HEK293 (cell line): ENCODE data around the gene PREB.

Experiments used
- GLIS1 ChIP-seq: fragments of 450-650 bp; formaldehyde crosslinking; IDR thresholded peaks from 2 replicates; pipeline ENCODE4 v1.5.1; 2016; ENCODE audit warnings: missing biosample characterization, missing genetic modification characterization
- HOXA7 ChIP-seq: sonication (generic); formaldehyde crosslinking; IDR thresholded peaks from 2 replicates; pipeline ENCODE4 v1.8.1; 2022; ENCODE audit warnings: missing genetic modification reagents, borderline replicate concordance
- HOXD13 ChIP-seq: sonication (generic); formaldehyde crosslinking; IDR thresholded peaks from 2 replicates; pipeline ENCODE4 v1.8.0; 2022; ENCODE audit warnings: missing genetic modification reagents, borderline replicate concordance
- IKZF3 ChIP-seq: fragments of 450-650 bp; IDR thresholded peaks from 2 replicates; pipeline ENCODE4 v1.5.0; 2018; ENCODE audit warnings: missing biosample characterization, mild to moderate bottlenecking, missing genetic modification characterization, moderate library complexity
- KLF10 ChIP-seq: fragments of 450-650 bp; IDR thresholded peaks from 2 replicates; pipeline ENCODE4 v1.5.1; 2018; ENCODE audit warnings: missing biosample characterization, mild to moderate bottlenecking, missing genetic modification characterization
- RBAK ChIP-seq: fragments of 450-650 bp; formaldehyde crosslinking; IDR thresholded peaks from 2 replicates; pipeline ENCODE4 v1.5.1; 2016; ENCODE audit warnings: missing biosample characterization, missing genetic modification characterization
- SCRT1 ChIP-seq: fragments of 450-650 bp; formaldehyde crosslinking; IDR thresholded peaks from 2 replicates; pipeline ENCODE4 v1.5.1; 2016; ENCODE audit warnings: missing biosample characterization, missing genetic modification characterization, borderline replicate concordance
- SP3 ChIP-seq: fragments of 450-650 bp; formaldehyde crosslinking; IDR thresholded peaks from 2 replicates; pipeline ENCODE4 v1.5.1; 2016; ENCODE audit warnings: missing biosample characterization, missing genetic modification characterization
- TCF7L2 ChIP-seq: IDR thresholded peaks from 2 replicates; pipeline ENCODE4 v1.6.1; 2011; ENCODE audit warnings: low read depth, mild to moderate bottlenecking, inconsistent platforms, low read length, moderate library complexity, borderline replicate concordance
- WT1 ChIP-seq: fragments of 450-650 bp; formaldehyde crosslinking; IDR thresholded peaks from 2 replicates; pipeline ENCODE4 v1.5.1; 2016; ENCODE audit warnings: missing biosample characterization, missing genetic modification characterization
- ZBTB21 ChIP-seq: fragments of 450-650 bp; formaldehyde crosslinking; IDR thresholded peaks from 2 replicates; pipeline ENCODE4 v1.5.1; 2017; ENCODE audit warnings: missing biosample characterization, missing genetic modification characterization
- ZBTB48 ChIP-seq: fragments of 450-650 bp; formaldehyde crosslinking; IDR thresholded peaks from 2 replicates; pipeline ENCODE4 v1.5.1; 2016; ENCODE audit warnings: missing biosample characterization, missing genetic modification characterization
- ZNF112 ChIP-seq: fragments of 450-650 bp; formaldehyde crosslinking; IDR thresholded peaks from 2 replicates; pipeline ENCODE4 v1.5.0; 2017; ENCODE audit warnings: missing biosample characterization, missing genetic modification characterization
- ZNF157 ChIP-seq: fragments of 450-650 bp; formaldehyde crosslinking; IDR thresholded peaks from 2 replicates; pipeline ENCODE4 v1.5.1; 2016; ENCODE audit warnings: missing biosample characterization, missing genetic modification characterization
- ZNF221 ChIP-seq: fragments of 450-650 bp; formaldehyde crosslinking; IDR thresholded peaks from 2 replicates; pipeline ENCODE4 v1.5.1; 2017; ENCODE audit warnings: missing biosample characterization, missing genetic modification characterization, borderline replicate concordance
- ZNF324 ChIP-seq: fragments of 450-650 bp; formaldehyde crosslinking; IDR thresholded peaks from 2 replicates; pipeline ENCODE4 v1.5.1; 2016; ENCODE audit warnings: missing biosample characterization, missing genetic modification characterization
- ZNF350 ChIP-seq: fragments of 450-650 bp; formaldehyde crosslinking; IDR thresholded peaks from 2 replicates; pipeline ENCODE4 v1.5.0; 2017; ENCODE audit warnings: missing biosample characterization, mild to moderate bottlenecking, missing genetic modification characterization
- ZNF366 ChIP-seq: fragments of 450-650 bp; formaldehyde crosslinking; conservative IDR thresholded peaks from 2 replicates; pipeline ENCODE4 v1.5.1; 2016; ENCODE audit warnings: missing biosample characterization, missing genetic modification characterization
- ZNF529 ChIP-seq: fragments of 450-650 bp; formaldehyde crosslinking; IDR thresholded peaks from 2 replicates; pipeline ENCODE4 v1.5.1; 2017; ENCODE audit warnings: missing genetic modification characterization, missing biosample characterization; ENCODE audit not compliant: insufficient replicate concordance
- ZNF555 ChIP-seq: fragments of 450-650 bp; formaldehyde crosslinking; conservative IDR thresholded peaks from 2 replicates; pipeline ENCODE4 v1.5.1; 2017; ENCODE audit warnings: missing biosample characterization, mild to moderate bottlenecking, missing genetic modification characterization, inconsistent platforms
- ZNF571 ChIP-seq: fragments of 450-650 bp; formaldehyde crosslinking; IDR thresholded peaks from 2 replicates; pipeline ENCODE4 v1.5.0; 2017; ENCODE audit warnings: missing biosample characterization, missing genetic modification characterization
- ZNF629 ChIP-seq: fragments of 450-650 bp; formaldehyde crosslinking; IDR thresholded peaks from 2 replicates; pipeline ENCODE4 v1.5.1; 2017; ENCODE audit warnings: missing biosample characterization, missing genetic modification characterization
- ZNF747 ChIP-seq: fragments of 450-650 bp; formaldehyde crosslinking; IDR thresholded peaks from 2 replicates; pipeline ENCODE4 v1.5.1; 2016; ENCODE audit warnings: missing biosample characterization, missing genetic modification characterization
- ZNF76 ChIP-seq: fragments of 450-650 bp; formaldehyde crosslinking; IDR thresholded peaks from 2 replicates; pipeline ENCODE4; 2016; ENCODE audit warnings: low read depth, missing biosample characterization, missing genetic modification characterization, borderline replicate concordance
- TF ChIP-seq, protein P1 (sequence below): fragments of 450-650 bp; formaldehyde crosslinking; IDR thresholded peaks from 2 replicates; pipeline ENCODE4 v1.5.1; 2016; ENCODE audit warnings: missing biosample characterization, missing genetic modification characterization
- TF ChIP-seq, protein P2 (sequence below): fragments of 450-650 bp; formaldehyde crosslinking; IDR thresholded peaks from 2 replicates; pipeline ENCODE4 v1.5.1; 2016; ENCODE audit warnings: missing biosample characterization, missing genetic modification characterization
- TF ChIP-seq, protein P3 (sequence below): fragments of 450-650 bp; formaldehyde crosslinking; IDR thresholded peaks from 2 replicates; pipeline ENCODE4 v1.5.1; 2017; ENCODE audit warnings: missing biosample characterization, missing genetic modification characterization
- TF ChIP-seq, protein P4 (sequence below): fragments of 450-650 bp; IDR thresholded peaks from 2 replicates; pipeline ENCODE4 v1.5.1; 2018; ENCODE audit warnings: missing biosample characterization, mild to moderate bottlenecking, missing genetic modification characterization
- TF ChIP-seq, protein P5 (sequence below): fragments of 450-650 bp; formaldehyde crosslinking; IDR thresholded peaks from 2 replicates; pipeline ENCODE4 v1.5.1; 2016; ENCODE audit warnings: missing biosample characterization, missing genetic modification characterization
- TF ChIP-seq, protein P6 (sequence below): fragments of 450-650 bp; formaldehyde crosslinking; IDR thresholded peaks from 2 replicates; pipeline ENCODE4 v1.5.1; 2017; ENCODE audit warnings: missing biosample characterization, missing genetic modification characterization
- TF ChIP-seq, protein P7 (sequence below): fragments of 450-650 bp; formaldehyde crosslinking; IDR thresholded peaks from 2 replicates; pipeline ENCODE4 v1.5.1; 2016; ENCODE audit warnings: missing biosample characterization, missing genetic modification characterization, low read depth

PREB gene

DNA sequence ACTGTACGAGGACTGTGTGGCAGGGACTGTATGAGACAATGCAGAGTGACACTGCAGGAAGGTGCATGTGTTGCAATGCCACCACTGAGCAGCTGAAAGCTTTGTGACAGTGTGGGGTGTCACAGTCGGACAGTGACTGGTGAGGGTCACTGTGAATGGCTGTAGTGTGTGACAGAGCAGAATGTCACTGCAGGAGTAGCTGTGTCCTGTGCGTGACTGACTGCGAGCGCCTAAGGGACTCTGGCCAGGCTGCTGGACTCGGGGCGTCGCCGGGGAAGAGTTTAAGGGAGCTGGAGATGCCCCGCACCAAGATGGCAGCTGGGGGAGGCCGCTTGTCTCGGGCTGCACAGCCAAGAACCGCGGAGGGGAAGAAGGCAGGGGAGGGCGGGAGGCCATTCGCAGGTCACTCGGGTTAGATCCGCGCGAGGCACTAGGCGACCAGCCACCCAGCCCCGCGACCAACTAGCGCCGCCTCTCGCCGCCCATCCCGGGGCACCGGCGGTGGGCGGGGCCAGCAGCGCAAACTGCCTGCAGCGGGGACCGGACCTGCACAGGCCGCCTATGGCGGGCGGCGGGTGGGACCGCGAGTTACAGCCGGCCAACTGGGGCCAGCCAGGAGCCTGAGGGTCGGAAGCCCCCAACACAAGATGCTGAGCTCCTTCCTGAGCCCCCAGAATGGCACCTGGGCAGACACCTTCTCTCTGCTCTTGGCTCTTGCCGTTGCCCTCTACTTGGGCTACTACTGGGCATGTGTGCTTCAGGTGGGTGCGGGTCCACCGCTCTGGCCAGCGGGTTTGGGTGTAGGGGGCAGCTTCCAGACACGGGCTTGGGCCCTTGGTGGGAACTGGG lies 10.9 kb downstream of the PREB start, which contains the start of gene ABHD1 (continued):
- TF ChIP-seq ZNF157 (tag by site-specific recombination) = no peak
- TF ChIP-seq, protein P1, sequence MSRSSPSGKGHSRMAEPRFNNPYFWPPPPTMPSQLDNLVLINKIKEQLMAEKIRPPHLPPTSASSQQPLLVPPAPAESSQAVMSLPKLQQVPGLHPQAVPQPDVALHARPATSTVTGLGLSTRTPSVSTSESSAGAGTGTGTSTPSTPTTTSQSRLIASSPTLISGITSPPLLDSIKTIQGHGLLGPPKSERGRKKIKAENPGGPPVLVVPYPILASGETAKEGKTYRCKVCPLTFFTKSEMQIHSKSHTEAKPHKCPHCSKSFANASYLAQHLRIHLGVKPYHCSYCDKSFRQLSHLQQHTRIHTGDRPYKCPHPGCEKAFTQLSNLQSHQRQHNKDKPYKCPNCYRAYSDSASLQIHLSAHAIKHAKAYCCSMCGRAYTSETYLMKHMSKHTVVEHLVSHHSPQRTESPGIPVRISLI (tag by site-specific recombination) = no peak
- TF ChIP-seq, protein P2, sequence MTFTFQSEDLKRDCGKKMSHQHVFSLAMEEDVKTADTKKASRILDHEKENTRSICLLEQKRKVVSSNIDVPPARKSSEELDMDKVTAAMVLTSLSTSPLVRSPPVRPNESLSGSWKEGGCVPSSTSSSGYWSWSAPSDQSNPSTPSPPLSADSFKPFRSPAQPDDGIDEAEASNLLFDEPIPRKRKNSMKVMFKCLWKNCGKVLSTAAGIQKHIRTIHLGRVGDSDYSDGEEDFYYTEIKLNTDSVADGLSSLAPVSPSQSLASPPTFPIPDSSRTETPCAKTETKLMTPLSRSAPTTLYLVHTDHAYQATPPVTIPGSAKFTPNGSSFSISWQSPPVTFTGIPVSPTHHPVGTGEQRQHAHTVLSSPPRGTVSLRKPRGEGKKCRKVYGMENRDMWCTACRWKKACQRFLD = no peak
- TF ChIP-seq ZNF571 (tag by site-specific recombination) = no peak
- TF ChIP-seq ZNF324 = no peak
- TF ChIP-seq, protein P3, sequence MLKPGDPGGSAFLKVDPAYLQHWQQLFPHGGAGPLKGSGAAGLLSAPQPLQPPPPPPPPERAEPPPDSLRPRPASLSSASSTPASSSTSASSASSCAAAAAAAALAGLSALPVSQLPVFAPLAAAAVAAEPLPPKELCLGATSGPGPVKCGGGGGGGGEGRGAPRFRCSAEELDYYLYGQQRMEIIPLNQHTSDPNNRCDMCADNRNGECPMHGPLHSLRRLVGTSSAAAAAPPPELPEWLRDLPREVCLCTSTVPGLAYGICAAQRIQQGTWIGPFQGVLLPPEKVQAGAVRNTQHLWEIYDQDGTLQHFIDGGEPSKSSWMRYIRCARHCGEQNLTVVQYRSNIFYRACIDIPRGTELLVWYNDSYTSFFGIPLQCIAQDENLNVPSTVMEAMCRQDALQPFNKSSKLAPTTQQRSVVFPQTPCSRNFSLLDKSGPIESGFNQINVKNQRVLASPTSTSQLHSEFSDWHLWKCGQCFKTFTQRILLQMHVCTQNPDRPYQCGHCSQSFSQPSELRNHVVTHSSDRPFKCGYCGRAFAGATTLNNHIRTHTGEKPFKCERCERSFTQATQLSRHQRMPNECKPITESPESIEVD (tag by site-specific recombination) = no peak
- TF ChIP-seq GLIS1 (tag by site-specific recombination) = no peak
- no peak for TF ChIP-seq ZNF529 (tag by site-specific recombination)
- TF ChIP-seq SP3 (tag by site-specific recombination) = peak; percentile 91
- no peak for TF ChIP-seq TCF7L2
- TF ChIP-seq ZNF221 (tag by site-specific recombination) = no peak
- no peak for TF ChIP-seq SCRT1 (tag by site-specific recombination)
- peak; percentile 96 for TF ChIP-seq ZBTB48 (tag by site-specific recombination)
- TF ChIP-seq ZNF76 (tag by site-specific recombination) = peak; percentile 67; the same call in 1 of the 2 replicates
- no peak for TF ChIP-seq ZNF366 (tag by site-specific recombination)
- TF ChIP-seq, protein P4, sequence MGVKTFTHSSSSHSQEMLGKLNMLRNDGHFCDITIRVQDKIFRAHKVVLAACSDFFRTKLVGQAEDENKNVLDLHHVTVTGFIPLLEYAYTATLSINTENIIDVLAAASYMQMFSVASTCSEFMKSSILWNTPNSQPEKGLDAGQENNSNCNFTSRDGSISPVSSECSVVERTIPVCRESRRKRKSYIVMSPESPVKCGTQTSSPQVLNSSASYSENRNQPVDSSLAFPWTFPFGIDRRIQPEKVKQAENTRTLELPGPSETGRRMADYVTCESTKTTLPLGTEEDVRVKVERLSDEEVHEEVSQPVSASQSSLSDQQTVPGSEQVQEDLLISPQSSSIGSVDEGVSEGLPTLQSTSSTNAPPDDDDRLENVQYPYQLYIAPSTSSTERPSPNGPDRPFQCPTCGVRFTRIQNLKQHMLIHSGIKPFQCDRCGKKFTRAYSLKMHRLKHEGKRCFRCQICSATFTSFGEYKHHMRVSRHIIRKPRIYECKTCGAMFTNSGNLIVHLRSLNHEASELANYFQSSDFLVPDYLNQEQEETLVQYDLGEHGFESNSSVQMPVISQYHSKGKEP (tag by site-specific recombination) = peak; percentile 53
- no peak for TF ChIP-seq IKZF3 (tag by site-specific recombination)
- no peak for TF ChIP-seq HOXD13 (CRISPR knock-in tag)
- TF ChIP-seq, protein P5, sequence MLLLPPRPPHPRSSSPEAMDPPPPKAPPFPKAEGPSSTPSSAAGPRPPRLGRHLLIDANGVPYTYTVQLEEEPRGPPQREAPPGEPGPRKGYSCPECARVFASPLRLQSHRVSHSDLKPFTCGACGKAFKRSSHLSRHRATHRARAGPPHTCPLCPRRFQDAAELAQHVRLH = no peak
- TF ChIP-seq ZNF629 (tag by site-specific recombination) = no peak
- TF ChIP-seq HOXA7 = no peak
- no peak for TF ChIP-seq ZNF747
- no peak for TF ChIP-seq RBAK (tag by site-specific recombination)
- no peak for TF ChIP-seq ZNF555
- TF ChIP-seq ZBTB21 (tag by site-specific recombination) = no peak
- no peak for TF ChIP-seq KLF10
- TF ChIP-seq, protein P6, sequence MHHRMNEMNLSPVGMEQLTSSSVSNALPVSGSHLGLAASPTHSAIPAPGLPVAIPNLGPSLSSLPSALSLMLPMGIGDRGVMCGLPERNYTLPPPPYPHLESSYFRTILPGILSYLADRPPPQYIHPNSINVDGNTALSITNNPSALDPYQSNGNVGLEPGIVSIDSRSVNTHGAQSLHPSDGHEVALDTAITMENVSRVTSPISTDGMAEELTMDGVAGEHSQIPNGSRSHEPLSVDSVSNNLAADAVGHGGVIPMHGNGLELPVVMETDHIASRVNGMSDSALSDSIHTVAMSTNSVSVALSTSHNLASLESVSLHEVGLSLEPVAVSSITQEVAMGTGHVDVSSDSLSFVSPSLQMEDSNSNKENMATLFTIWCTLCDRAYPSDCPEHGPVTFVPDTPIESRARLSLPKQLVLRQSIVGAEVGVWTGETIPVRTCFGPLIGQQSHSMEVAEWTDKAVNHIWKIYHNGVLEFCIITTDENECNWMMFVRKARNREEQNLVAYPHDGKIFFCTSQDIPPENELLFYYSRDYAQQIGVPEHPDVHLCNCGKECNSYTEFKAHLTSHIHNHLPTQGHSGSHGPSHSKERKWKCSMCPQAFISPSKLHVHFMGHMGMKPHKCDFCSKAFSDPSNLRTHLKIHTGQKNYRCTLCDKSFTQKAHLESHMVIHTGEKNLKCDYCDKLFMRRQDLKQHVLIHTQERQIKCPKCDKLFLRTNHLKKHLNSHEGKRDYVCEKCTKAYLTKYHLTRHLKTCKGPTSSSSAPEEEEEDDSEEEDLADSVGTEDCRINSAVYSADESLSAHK (tag by site-specific recombination) = no peak
- TF ChIP-seq ZNF350 (tag by site-specific recombination) = no peak
- no peak for TF ChIP-seq WT1
- TF ChIP-seq, protein P7, sequence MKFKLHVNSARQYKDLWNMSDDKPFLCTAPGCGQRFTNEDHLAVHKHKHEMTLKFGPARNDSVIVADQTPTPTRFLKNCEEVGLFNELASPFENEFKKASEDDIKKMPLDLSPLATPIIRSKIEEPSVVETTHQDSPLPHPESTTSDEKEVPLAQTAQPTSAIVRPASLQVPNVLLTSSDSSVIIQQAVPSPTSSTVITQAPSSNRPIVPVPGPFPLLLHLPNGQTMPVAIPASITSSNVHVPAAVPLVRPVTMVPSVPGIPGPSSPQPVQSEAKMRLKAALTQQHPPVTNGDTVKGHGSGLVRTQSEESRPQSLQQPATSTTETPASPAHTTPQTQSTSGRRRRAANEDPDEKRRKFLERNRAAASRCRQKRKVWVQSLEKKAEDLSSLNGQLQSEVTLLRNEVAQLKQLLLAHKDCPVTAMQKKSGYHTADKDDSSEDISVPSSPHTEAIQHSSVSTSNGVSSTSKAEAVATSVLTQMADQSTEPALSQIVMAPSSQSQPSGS (tag by site-specific recombination) = no peak
- no peak for TF ChIP-seq ZNF112 (tag by site-specific recombination)
